H9 (cell line): Measurements from ENCODE around the gene KLK3. TPM values are rescaled to one million over a fixed set of nuclear protein-coding genes. Genes with fewer than 3 reads are reported as not detected.

Experiments
- DNase-seq: peaks from one replicate; pipeline ENCODE4 v3.0.0-alpha.2; 2017
- H2AFZ ChIP-seq: one replicate; pipeline ENCODE4 v1.6.1; 2013; ENCODE audit warnings: mild to moderate bottlenecking, low read length, control low read depth, moderate library complexity
- H2AK5ac ChIP-seq: 2 replicates; pipeline ENCODE4 v1.6.1; 2013; ENCODE audit warnings: low read length, control low read depth, mixed read lengths; ENCODE audit not compliant: insufficient read length
- H2BK120ac ChIP-seq: one replicate; pipeline ENCODE4 v1.6.1; 2013; ENCODE audit warnings: low read depth, mild to moderate bottlenecking, low read length, control low read depth, inconsistent platforms; ENCODE audit not compliant: poor library complexity, severe bottlenecking
- H2BK12ac ChIP-seq: 2 replicates; pipeline ENCODE4 v1.6.1; 2013; ENCODE audit warnings: low read length, control low read depth, mixed read lengths, low read depth; ENCODE audit not compliant: insufficient read length
- H2BK15ac ChIP-seq: 2 replicates; pipeline ENCODE4 v1.6.1; 2013; ENCODE audit warnings: low read depth, low read length, control low read depth
- H2BK20ac ChIP-seq: one replicate; pipeline ENCODE4 v1.6.1; 2013; ENCODE audit warnings: low read depth, mild to moderate bottlenecking, low read length, control low read depth, inconsistent platforms; ENCODE audit not compliant: poor library complexity, severe bottlenecking
- H2BK5ac ChIP-seq: 2 replicates; pipeline ENCODE4 v1.6.1; 2013; ENCODE audit warnings: low read length, control low read depth, mixed read lengths; ENCODE audit not compliant: insufficient read length
- H3K14ac ChIP-seq: 2 replicates; pipeline ENCODE4 v1.6.1; 2013; ENCODE audit warnings: low read length, control low read depth; ENCODE audit not compliant: insufficient read depth
- H3K18ac ChIP-seq: 2 replicates; pipeline ENCODE4 v1.6.1; 2013; ENCODE audit warnings: low read depth, mild to moderate bottlenecking, mixed read lengths, low read length, control low read depth; ENCODE audit not compliant: insufficient read length
- H3K23ac ChIP-seq: 2 replicates; pipeline ENCODE4 v1.6.1; 2013; ENCODE audit warnings: low read length, control low read depth, mixed read lengths, low read depth; ENCODE audit not compliant: insufficient read length
- H3K23me2 ChIP-seq: 2 replicates; pipeline ENCODE4 v1.6.1; 2013; ENCODE audit warnings: low read depth, mild to moderate bottlenecking, mixed read lengths, low read length, control low read depth; ENCODE audit not compliant: insufficient read length, poor library complexity, severe bottlenecking
- H3K27ac ChIP-seq: 2 replicates; pipeline ENCODE4 v1.5.1; 2013; ENCODE audit warnings: low read length, control low read depth, mixed read lengths, low read depth; ENCODE audit not compliant: insufficient read length
- H3K27me3 ChIP-seq: 2 replicates; pipeline ENCODE4 v1.6.1; 2013; ENCODE audit warnings: low read length, control low read depth, inconsistent platforms; ENCODE audit not compliant: insufficient read depth
- H3K4ac ChIP-seq: 2 replicates; pipeline ENCODE4 v1.6.1; 2013; ENCODE audit warnings: low read depth, mild to moderate bottlenecking, control low read depth, inconsistent platforms, low read length, moderate library complexity
- H3K4me1 ChIP-seq: 2 replicates; pipeline ENCODE4 v1.6.1; 2013; ENCODE audit warnings: low read length, control low read depth, inconsistent platforms; ENCODE audit not compliant: insufficient read depth
- H3K4me2 ChIP-seq: 2 replicates; pipeline ENCODE4 v1.6.1; 2013; ENCODE audit warnings: low read length, control low read depth, mixed read lengths; ENCODE audit not compliant: insufficient read length, insufficient read depth
- H3K56ac ChIP-seq: 2 replicates; pipeline ENCODE4 v1.6.1; 2013; ENCODE audit warnings: low read depth, mild to moderate bottlenecking, mixed read lengths, low read length, control low read depth; ENCODE audit not compliant: insufficient read length
- H3K79me1 ChIP-seq: 2 replicates; pipeline ENCODE4 v1.6.1; 2013; ENCODE audit warnings: low read depth, mild to moderate bottlenecking, moderate library complexity, low read length, control low read depth, inconsistent platforms; ENCODE audit not compliant: insufficient read depth, poor library complexity, severe bottlenecking
- H3K79me2 ChIP-seq: 2 replicates; pipeline ENCODE4 v1.6.1; 2013; ENCODE audit warnings: low read length, control low read depth, inconsistent platforms; ENCODE audit not compliant: insufficient read depth
- H3K9ac ChIP-seq: 2 replicates; pipeline ENCODE4 v1.6.1; 2013; ENCODE audit warnings: low read length, control low read depth, mixed read lengths; ENCODE audit not compliant: insufficient read length; ENCODE audit errors: extremely low read depth
- H3K9me3 ChIP-seq: one replicate; pipeline ENCODE4 v1.6.1; 2013; ENCODE audit warnings: low read depth, low read length, inconsistent platforms; ENCODE audit not compliant: control insufficient read depth
- H3T11ph ChIP-seq: one replicate; pipeline ENCODE4 v1.6.1; 2013; ENCODE audit warnings: mild to moderate bottlenecking, low read length, control low read depth, inconsistent platforms
- H4K20me1 ChIP-seq: one replicate; pipeline ENCODE4 v1.6.1; 2013; ENCODE audit not compliant: control insufficient read depth, insufficient read length, insufficient read depth
- H4K5ac ChIP-seq: 2 replicates; pipeline ENCODE4 v1.6.1; 2013; ENCODE audit warnings: low read depth, mild to moderate bottlenecking, mixed read lengths, low read length, control low read depth; ENCODE audit not compliant: insufficient read length
- H4K8ac ChIP-seq: replicated peaks from 2 replicates; pipeline ENCODE4 v1.6.1; 2013; ENCODE audit warnings: low read length, control low read depth, mixed read lengths, low read depth; ENCODE audit not compliant: insufficient read length
- H4K91ac ChIP-seq: 2 replicates; pipeline ENCODE4 v1.6.1; 2013; ENCODE audit warnings: low read depth, mild to moderate bottlenecking, moderate library complexity, mixed read lengths, low read length, control low read depth; ENCODE audit not compliant: insufficient read length
- H3K27ac Mint-ChIP-seq, 3 experiments: 2 replicates in 2 of 3; 3 replicates in 1 of 3; pipeline ENCODE4 v1.8.0; 2020 to 2021; ENCODE audit warnings: mixed read lengths in 3 of 3, mild to moderate bottlenecking in 1 of 3, moderate library complexity in 1 of 3
- H3K27me3 Mint-ChIP-seq: 2 replicates; pipeline ENCODE4 v1.8.0; 2021; ENCODE audit warnings: low read depth, mild to moderate bottlenecking, moderate library complexity, mixed read lengths
- H3K36me3 Mint-ChIP-seq, 3 experiments: 2 replicates in 2 of 3; 3 replicates in 1 of 3; pipeline ENCODE4 v1.8.0; 2020 to 2021; ENCODE audit warnings: low read depth in 3 of 3, mixed read lengths in 3 of 3; ENCODE audit not compliant: insufficient read depth in 1 of 3
- H3K4me1 Mint-ChIP-seq, 2 experiments: 2 replicates each; pipeline ENCODE4 v1.8.0; 2020; ENCODE audit warnings: mixed read lengths in 2 of 2
- H3K4me3 Mint-ChIP-seq, 2 experiments: 2 replicates in 1 of 2; 3 replicates in 1 of 2; pipeline ENCODE4 v1.8.0; 2020 to 2021; ENCODE audit warnings: mild to moderate bottlenecking in 2 of 2, mixed read lengths in 2 of 2, moderate library complexity in 1 of 2
- H3K9me3 Mint-ChIP-seq, 2 experiments: 2 replicates in 1 of 2; 3 replicates in 1 of 2; pipeline ENCODE4 v1.8.0; 2020; ENCODE audit warnings: mild to moderate bottlenecking in 2 of 2, mixed read lengths in 2 of 2, moderate library complexity in 1 of 2
- WGBS: extraction: QIAGEN DNeasy Blood & Tissue Kit; methylation state at CpG from one replicate; pipeline ENCODE4 v1.1.7; 2013; ENCODE audit warnings: missing lambda C conversion rate, low lambda C conversion rate, mixed read lengths; ENCODE audit not compliant: insufficient read length; ENCODE audit errors: extremely low coverage; 5-methylcytosine and 5-hydroxymethylcytosine counted together
- total RNA-seq: library from RNA; stranded (reverse); gene quantifications from 2 replicates; pipeline ENCODE4 v1.2.1, GENCODE V29; 2021
- TF ChIP-seq, protein P1 (sequence below): fragments of 200-600 bp; sonication (generic); conservative IDR thresholded peaks from 3 replicates; pipeline ENCODE4 v1.8.0; 2021; ENCODE audit warnings: antibody characterized with exemption, mild to moderate bottlenecking

The KLK3 gene
- total RNA-seq, 1 experiment from 2014 or later: not detected

DNA sequence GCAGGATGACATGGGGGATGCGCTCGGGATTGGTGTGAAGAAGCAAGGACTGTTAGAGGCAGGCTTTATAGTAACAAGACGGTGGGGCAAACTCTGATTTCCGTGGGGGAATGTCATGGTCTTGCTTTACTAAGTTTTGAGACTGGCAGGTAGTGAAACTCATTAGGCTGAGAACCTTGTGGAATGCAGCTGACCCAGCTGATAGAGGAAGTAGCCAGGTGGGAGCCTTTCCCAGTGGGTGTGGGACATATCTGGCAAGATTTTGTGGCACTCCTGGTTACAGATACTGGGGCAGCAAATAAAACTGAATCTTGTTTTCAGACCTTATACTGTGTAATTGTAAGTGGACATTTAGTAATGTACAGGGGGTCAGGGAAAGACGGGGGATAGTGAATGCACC lies 25.5 kb downstream of the KLK3 start:
- H3K27ac Mint-ChIP-seq: no peak overlapping the region
- no peak for DNase-seq
- no peak overlapping the region for H3K9ac ChIP-seq
- H2BK12ac ChIP-seq: no peak overlapping the region
- WGBS: no CpG with 5 or more reads among the region's 5 CpGs
- no peak overlapping the region for H2BK15ac ChIP-seq
- no peaks in the 10 kb centered on the region for H3K23me2 ChIP-seq
- no peak overlapping the region for H2BK20ac ChIP-seq
- H4K91ac ChIP-seq: no peak overlapping the region
- H3K23ac ChIP-seq: no peak overlapping the region
- no peak overlapping the region for H3K4me3 Mint-ChIP-seq
- H3K4ac ChIP-seq: no peak overlapping the region
- no peak overlapping the region for H3T11ph ChIP-seq
- H3K27ac ChIP-seq: no peak overlapping the region
- no peaks in the 10 kb centered on the region for H3K36me3 Mint-ChIP-seq
- no peak overlapping the region for H4K8ac ChIP-seq
- H3K4me1 ChIP-seq: no peaks in the 10 kb centered on the region; the same call in 1 of the 2 replicates
- no peak overlapping the region for H2BK120ac ChIP-seq
- no peaks in the 10 kb centered on the region for H3K79me1 ChIP-seq
- H3K27me3 Mint-ChIP-seq: peaks cover 56% of the 10 kb centered on the region
- H3K79me2 ChIP-seq: no peaks in the 10 kb centered on the region
- H2AFZ ChIP-seq: no peak overlapping the region
- peaks cover 0 to 1% of the 10 kb centered on the region in 2 experiments; a peak in 2 of 5 replicates for H3K9me3 Mint-ChIP-seq
- H2BK5ac ChIP-seq: no peak overlapping the region
- no peaks in the 10 kb centered on the region for H4K20me1 ChIP-seq
- H3K9me3 ChIP-seq: no peaks in the 10 kb centered on the region
- H3K4me1 Mint-ChIP-seq: peaks cover 4 to 10% of the 10 kb centered on the region in 2 experiments; a peak in 2 of 4 replicates
- no peak overlapping the region for H3K18ac ChIP-seq
- TF ChIP-seq, protein P1, sequence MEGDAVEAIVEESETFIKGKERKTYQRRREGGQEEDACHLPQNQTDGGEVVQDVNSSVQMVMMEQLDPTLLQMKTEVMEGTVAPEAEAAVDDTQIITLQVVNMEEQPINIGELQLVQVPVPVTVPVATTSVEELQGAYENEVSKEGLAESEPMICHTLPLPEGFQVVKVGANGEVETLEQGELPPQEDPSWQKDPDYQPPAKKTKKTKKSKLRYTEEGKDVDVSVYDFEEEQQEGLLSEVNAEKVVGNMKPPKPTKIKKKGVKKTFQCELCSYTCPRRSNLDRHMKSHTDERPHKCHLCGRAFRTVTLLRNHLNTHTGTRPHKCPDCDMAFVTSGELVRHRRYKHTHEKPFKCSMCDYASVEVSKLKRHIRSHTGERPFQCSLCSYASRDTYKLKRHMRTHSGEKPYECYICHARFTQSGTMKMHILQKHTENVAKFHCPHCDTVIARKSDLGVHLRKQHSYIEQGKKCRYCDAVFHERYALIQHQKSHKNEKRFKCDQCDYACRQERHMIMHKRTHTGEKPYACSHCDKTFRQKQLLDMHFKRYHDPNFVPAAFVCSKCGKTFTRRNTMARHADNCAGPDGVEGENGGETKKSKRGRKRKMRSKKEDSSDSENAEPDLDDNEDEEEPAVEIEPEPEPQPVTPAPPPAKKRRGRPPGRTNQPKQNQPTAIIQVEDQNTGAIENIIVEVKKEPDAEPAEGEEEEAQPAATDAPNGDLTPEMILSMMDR: no peak
- no peak overlapping the region for H3K4me2 ChIP-seq
- H3K56ac ChIP-seq: no peak overlapping the region
- no peak overlapping the region for H3K14ac ChIP-seq
- H2AK5ac ChIP-seq: no peak overlapping the region
- no peaks in the 10 kb centered on the region; the same call in 1 of the 2 replicates for H3K27me3 ChIP-seq
- H4K5ac ChIP-seq: no peak overlapping the region
